ENCODE measurements around the gene ARHGAP6.

Gene ARHGAP6

DNA sequence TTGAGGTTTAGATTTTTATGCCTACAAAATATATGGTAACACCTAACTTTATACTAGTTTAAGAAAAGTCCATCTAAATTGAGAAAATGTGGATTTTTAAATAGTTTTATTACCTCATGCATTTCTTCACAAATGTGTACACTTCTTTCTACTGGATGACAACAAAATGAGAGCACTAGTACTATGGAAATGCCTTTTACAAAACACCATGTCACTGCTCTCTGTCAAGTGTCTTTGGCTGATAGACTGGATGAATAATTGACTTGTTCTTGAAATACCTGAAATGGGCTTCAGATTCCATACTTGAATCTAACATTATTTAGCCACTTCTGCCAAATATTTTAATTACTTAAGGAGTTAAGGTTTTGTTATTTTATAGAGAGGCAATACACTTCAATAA is 323.0 kb downstream of the ARHGAP6 start:
- no peak for DNase-seq

DNA sequence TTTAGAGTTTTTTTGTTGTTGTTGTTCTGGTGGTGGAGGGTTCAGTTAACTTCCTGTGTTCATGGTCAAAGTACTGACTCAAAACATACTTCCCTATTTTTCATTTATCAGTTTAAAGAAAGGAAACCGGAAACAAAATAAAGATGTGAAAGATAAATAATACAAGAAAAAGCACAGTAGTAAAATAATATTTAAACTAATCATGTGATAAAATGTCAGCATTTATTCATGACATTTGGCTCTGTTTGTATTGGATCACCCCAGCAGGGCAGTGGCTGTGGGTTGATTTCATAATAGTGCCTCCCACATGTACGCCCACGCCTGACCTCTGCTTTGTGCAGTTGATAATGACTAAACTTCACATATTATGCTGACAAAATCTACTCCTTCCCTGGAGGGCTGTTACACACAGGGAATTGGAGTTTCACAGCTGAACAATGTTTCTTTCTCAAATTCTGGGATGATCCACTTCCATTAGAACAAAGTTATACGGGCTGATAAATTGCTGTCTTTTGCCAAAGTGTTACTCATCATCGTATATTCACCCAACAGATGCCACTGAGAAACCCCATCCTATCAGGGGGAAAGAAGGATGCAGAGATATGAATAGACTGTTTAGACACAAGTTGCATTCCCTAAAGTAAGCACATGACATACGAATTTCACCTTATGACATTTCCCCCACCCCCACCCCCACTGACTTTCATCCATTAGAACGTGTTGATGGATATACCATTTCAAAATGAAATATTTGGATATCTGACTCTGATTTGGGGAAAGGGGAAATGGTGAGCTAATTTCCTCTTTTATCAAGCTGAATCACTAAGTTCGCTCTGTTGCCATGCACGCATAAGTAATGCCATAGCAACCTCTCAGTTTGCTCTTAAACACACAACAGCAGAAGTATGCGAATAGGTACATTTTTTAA is 324.2 kb downstream of the ARHGAP6 start:
- DNase-seq = no peak

DNA sequence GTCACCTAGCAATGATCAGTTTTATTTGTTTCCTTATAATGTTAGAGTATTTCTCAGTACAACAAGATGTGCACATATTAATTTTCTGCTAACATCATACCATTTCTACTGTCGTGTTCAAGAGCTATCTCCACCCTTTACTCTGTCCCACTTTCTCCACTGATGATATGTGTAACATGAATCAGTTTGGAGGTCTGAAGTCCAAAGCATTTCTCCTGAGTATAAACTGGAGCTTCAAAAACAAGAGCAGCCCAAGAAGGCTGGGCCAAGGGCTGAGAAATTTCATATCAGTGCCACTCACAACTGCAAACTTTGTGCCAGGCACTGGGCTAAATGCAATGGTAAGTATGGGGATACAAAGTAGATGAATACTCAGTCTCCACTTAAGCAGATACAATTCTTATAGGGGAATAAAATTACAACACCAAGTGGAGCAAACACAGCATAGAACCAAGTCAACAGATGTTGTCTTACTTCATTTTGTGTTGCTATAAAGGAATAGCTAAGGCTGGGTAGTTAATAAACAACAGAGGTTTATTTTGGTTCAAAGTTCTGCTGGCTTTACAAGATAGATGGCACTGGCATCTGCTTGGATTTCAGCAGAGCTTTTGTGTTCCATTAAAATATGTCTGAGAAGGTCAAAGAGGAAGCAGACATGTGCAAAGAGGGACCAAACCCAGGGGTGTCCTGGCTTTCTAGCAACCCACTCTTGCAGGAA is 328.3 kb downstream of the ARHGAP6 start:
- no peak for DNase-seq

DNA sequence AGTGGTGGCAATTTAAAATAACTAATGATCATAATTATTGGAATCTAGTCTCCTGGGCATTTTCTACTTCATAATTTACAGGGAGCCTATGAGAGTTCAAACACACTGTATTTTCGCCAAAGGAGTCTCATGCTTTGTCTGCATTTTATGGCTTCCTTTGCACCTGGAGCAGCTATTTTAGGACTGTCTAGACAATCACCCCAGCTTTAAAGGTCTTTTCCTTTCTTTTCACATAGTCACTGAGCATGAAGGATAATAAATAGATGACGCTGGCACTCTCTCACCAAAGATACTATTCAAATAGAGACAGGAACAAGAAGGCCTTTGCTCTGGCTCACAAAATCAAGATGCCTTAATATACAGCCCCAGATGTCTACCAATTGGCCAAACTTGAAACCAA is 329.5 kb downstream of the ARHGAP6 start:
- no peak for DNase-seq

DNA sequence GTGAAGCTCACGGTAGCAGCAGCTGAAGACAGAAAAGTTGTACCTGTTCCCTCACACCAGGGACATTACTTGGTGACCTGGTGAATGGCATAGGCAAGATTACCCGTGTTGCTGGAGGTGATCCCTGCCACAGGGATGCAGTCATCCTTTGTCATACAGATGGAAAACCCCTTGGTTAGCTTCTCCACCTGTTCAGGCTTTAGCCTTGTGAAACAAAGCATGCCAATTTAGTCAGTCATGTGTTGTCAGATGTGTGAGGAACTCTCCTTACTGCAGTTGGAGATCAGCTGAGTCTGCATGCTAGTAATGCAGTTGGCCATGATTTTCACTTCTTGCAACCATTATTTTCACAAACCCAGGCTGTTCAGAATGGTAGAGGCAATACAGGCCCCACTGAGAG is 331.6 kb downstream of the ARHGAP6 start:
- DNase-seq = no peak

DNA sequence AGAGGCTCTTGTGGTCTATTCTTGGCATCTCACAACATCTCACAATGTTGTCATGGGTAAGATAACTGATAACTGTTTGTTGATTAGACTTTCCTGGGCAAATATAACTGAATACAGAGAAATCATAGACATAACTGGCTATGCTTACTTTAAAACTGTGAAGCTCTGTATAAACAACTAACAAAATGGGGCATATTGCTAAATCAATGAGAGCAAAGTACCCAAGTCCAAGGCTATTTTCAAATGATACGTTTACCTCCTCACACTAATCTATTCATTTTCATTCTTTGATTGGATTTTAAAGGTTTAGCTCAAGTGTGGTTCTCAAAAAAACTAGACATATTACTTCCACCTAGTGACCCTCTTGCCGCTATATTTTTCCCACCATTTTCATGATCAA is 333.9 kb downstream of the ARHGAP6 start:
- no peak for DNase-seq

DNA sequence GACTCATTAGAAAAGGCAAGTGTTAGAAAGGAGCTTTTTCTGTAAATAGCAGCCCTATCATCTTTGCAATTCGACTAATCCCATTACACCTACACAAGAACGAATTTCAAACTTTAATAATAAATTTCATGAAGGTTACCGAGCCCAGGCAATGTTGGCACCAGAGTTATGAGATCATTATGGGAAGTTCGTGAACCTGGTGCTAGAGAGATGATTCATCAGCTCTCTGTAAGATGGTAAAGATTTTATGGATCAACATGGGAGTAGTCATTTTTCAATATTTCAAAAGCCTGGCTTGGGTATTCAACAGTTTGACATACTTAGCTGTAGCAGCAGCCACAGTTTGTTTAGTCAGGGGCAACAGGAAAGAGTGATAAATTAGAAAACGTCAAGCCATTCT is 336.7 kb downstream of the ARHGAP6 start:
- DNase-seq = no peak

DNA sequence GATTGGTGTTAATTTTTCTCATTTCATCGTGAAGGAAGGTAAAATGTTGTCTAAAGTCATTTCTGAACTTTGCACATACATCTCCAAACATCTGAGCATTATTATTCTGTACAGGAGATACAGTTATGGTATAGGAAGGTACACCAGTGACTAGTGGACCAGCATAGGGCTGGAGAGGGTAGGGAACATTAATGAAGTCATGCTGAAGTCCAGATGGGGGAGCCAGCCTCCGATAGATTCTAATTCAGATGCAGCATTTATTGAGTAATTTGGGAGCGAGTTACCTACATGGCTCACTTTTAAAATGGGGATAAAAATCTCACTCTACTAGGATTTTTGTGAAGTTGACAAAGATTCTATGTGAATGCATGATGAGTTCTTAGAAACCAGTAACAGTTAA is 337.6 kb downstream of the ARHGAP6 start:
- DNase-seq = no peak

DNA sequence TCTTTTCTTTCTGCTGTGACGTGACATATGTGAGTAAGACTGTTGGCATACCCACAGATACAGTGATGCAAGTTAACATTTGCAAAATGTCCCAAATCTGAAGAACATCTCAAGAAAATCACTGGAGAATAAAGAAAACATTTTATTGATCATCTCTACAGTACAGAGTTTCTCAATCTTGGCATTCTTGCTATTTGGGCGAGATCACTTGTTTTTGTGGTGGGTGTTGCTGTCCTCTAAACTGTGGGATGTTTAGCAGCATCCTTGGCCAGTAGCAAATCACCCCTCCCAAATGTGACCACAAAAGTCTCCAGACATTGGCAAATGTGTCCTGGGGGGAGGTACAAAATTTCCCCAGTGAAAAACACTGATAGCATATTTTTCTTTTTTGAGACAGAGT is 343.7 kb downstream of the ARHGAP6 start:
- no peak for DNase-seq

DNA sequence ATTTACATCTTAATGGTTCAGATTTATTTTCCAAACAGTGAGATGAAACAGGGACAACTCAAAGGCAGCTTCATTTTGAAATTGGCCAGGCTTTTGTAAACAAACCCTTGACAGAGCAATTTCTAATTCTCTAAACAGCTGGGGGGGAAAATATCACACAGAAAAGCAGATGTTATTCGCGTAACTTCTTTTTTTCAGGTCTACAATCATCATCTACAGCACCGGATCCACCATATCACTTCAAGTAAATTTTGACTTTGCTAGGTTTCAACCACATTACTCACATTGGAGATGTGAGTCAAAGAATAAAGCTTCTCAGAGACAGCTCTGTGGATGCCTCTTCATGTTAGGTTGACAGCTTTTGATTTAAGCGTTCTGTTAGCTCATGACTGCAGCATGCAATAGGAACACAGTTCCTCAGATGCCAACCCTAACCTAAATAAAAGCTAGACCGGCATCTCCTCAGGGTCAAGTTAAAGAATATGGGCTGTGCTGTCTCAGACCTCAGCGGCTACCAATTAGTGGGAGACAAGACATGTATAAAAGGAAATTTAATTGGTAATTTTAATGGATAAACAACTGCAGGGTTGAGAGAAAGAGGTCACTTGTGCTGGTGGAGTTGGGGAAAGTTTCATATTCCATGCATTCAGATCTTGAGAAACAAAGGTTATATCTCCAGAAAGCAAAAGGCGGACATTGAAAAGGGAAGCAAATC is 345.8 kb downstream of the ARHGAP6 start:
- no peak for DNase-seq

DNA sequence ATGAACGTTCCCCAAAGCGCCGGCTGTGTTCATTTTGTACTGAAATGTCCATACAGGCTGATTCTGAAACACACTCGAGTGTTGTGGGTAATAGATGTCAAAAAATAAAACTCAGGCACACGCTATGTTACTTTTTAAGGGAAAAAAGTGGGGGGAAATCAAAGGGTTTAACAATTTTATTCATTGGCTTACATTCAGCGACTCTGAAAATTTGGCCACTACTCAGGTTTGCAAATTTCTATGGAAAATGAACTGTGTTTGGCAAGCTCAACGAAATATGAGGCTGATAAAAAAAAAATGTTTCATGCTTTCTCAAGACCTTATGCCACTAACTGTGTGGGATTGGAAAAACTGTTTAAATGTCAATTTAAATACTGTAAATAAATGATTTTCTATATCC is 354.0 kb downstream of the ARHGAP6 start:
- DNase-seq = no peak

DNA sequence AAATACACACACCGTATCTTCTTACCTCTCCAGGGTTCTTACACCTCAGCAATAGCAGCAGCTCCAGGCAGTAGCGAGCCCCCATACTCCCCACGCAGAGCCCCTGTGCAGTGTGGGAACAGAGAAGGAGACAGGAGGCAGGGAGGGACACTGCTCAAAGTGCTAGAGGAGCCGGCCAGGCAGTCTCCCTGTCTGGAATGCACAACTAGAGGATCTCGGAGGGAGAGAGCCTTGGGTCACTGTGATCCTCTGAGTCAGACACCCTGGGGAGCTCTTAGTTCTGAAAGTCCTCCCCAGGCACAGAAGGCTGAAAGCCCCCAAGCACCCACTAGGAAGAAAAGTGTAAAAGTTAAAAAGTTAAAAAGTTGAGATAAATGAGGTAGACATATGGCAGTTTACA is 356.5 kb downstream of the ARHGAP6 start:
- no peak for DNase-seq

DNA sequence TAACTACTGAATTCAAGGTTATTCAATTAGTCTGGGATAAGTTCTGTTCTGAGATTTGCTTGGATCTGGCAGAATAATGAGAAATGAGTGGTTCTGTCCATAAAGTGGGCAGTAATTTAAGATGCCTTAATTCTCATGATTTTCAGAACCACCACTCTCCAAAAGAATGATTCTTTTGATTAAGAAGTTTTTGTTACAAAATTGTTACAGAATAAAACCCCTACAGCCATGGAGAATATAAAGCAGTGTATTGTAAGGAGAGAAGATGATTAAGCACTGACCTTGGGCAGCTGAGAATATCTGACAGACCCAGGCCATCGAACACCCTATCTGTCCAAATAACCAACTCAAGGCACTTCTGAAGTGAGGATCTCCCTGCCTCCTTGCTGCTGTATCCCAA is 360.1 kb downstream of the ARHGAP6 start:
- DNase-seq = no peak

DNA sequence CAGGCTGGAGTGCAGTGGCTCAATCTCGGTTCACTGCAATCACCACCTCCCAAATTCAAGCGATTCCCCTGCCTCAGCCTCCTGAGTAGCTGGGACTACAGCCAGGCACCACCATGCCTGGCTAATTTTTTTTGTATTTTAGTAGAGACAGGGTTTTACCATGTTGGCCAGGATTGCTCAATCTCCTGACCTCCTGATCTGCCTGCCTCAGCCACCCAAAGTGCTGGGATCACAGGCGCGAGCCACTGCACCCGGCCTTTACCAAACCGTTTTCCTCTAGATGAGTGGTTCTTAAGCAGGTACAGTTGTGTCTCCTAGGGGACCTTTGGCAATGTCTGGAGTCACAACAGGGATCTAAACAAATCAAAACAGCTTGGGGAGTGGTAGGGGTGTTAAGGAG is 360.9 kb downstream of the ARHGAP6 start:
- DNase-seq = no peak

DNA sequence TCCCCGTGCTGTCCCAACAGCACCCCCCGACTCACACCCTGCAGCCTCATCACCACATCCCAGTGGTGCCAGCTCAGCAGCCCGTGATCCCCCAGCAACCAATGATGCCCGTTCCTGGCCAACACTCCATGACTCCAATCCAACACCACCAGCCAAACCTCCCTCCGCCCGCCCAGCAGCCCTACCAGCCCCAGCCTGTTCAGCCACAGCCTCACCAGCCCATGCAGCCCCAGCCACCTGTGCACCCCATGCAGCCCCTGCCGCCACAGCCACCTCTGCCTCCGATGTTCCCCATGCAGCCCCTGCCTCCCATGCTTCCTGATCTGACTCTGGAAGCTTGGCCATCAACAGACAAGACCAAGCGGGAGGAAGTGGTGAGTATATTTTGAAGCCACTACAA is 367.1 kb downstream of the ARHGAP6 start:
- no peak for DNase-seq

DNA sequence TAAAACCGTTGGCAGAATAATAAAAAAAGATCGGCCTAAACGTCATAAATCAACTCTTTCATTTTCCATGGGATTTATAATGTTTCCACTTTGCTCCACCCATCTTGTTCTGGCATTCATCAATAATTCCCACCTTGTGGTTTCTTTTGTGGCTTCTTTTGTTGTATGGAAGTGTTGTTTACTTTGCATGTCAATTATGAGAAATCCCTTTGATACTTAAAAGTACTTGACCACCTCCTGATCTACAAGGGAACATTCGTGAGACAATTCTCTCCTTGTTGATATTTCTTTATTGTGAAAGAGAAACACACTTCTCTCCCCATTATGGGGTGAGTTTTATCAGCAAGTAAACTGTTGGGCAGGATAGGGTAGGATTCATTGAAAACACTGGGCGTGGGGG is 369.7 kb downstream of the ARHGAP6 start:
- no peak for DNase-seq

DNA sequence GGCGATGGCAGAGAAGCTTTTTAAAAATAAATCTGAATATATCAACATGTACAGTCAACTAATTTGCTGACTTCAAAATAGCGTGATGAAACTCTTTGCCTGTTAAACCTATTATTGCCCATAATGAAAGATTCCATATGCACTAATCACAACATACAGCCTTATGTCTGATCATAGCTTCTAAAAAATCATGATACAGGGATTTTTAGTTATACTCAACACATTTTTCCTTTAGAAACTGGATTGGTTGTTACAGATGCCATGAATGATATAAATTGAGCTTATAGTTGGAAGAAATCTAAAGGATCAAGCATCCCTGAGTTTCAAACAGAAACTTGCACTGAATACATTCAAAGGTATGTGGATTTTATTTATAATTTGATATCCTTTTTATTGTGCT is 372.6 kb downstream of the ARHGAP6 start, which contains the start of gene AMELX:
Gene AMELX, plus strand, starts transcription at position 301 of the 400 bp plus-strand sequence. CDS start 1,376 bp downstream, outside the sequence.
- no peak for DNase-seq

DNA sequence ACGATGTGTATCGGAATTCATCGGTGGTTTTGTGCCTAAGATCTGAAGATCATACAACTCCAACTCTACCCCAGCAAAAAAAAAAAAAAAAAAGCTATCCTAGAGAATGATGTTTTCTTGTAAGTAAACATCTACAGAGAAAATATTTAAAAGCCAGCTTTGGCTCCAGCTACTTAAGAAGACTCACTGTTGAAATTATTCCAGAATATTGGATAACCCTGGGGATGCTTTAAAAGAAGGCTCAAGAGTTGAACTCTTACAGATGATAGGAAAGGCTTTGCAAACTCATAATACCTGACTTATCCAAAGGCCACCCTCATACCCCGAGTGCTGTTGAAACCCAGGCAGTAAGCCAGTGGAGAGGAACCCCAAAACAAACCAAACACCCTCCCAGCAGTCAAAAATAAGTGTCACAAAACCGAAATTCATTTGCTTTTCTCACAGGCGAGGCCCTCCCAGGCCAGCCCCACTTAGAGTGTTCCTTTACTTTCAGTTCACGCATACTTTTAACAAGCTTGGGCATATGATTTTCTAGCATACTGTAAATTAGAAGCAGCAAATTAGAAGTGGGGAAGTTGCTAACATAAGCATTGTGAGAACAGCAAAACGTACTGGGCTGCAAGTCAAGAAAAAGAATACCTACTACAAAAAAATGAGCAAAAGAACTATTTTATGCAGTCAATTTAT is 375.2 kb downstream of the ARHGAP6 start:
- DNase-seq = no peak

DNA sequence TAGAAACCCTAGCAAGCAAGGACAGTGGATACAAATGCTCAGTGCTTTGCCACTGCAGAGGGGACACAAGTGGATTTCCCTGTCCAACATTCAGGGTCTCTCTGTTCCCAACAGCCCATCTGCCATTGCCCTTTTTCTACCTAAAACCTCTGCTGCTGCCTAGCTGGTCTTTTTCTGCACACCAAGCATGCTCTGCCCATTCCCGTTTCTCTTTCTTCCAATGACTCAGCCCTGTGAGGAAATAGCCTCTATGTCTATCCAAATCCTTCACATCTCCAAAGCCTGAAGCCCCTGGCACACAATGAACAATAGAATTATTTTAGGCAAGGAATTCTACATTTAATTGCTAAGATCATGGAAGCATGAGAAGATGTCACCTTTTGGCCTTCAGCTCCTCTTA is 378.2 kb downstream of the ARHGAP6 start:
- no peak for DNase-seq

DNA sequence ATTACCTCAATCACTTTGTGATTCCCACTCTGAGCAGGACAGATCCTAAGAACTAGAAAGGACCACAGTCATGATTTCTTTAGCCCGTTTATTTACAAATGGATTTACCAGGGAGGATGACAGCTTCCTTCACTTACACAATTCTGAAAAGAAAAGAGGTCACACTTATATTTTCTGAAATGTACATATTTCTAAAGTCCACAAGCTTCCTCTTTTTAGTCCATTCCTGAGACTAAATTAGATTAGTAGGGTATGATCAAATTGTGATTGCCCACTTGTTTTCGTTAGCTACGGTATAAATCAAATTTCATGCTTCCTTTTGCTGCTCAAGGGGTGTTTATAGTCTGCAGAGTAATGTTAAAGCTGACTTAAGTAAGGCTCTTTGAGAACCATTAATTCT is 380.1 kb downstream of the ARHGAP6 start:
- no peak for DNase-seq

DNA sequence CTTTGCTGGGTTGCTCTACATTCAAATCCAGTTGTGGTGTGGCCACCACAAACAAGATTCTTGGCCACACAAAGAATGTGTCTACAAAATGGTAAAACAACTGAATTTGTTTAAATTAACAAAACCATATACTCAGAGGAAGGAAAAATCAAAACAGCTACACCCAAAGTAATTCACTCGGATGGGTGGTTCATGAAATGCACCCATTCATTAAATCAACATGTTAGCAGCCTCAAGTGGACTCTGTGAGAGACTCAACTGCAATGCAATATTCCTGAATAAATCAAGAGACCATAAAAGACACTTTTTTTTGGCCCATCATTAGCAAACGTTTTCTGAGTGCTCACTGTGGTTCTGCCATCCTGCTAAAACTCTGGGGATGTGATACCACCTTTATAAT is 383.7 kb downstream of the ARHGAP6 start:
- DNase-seq = no peak

DNA sequence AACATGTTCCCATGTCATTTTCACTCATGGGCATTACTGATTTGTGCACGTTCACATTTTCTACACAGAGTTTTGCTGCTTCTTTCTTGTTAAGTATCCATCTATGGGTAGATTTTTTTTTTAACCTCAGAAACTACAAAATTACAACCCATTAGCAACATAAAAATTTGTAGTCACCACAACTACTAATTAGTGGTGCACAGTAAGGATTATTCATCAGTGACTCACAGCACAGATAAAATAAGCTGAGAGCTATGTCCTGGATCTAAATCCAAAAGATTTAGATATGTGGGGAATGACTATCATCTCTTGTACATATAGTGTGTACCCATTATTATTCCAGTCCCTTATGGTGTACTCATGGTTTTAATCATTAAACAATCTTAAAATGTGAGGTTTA is 392.2 kb downstream of the ARHGAP6 start:
- DNase-seq = no peak

DNA sequence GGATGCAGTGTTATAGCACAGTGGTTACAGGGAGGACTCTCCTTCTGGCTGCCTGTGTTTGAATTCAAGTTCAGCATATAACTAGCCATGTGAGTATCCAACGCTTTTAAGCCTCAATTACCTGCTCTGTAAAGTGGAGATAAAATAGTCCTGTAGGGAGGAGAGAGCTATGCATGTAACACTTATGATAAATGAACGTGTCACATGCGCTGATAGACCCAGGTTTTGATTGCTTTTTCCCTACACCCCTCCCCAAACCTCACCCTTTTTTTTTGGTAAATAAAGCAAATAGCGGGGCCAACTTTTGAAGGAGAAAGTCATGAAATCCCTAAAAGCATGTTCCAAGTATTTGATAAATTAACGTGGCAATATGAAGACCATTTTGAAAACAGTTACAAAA is 392.9 kb downstream of the ARHGAP6 start:
- no peak for DNase-seq

All from activated T-cell treated with anti-CD3 and anti-CD28 coated beads for 4 hours (primary cell).